Endothelial cell (in vitro differentiated cells): Measurements from ENCODE around the gene CRAMP1. TPM values are rescaled to one million over a fixed set of nuclear protein-coding genes. Genes with fewer than 3 reads are reported as not detected.

ENCODE experiments used
- DNase-seq: peaks from one replicate; pipeline ENCODE4 v3.0.0; 2021; ENCODE audit warnings: low spot score
- H3K27ac Mint-ChIP-seq: one replicate; pipeline ENCODE4 v1.8.0; 2021; ENCODE audit warnings: mixed read lengths, inconsistent platforms; ENCODE audit not compliant: unreplicated experiment
- H3K27me3 Mint-ChIP-seq: one replicate; pipeline ENCODE4 v1.8.0; 2021; ENCODE audit warnings: mild to moderate bottlenecking, moderate library complexity, mixed read lengths, inconsistent platforms; ENCODE audit not compliant: unreplicated experiment
- H3K36me3 Mint-ChIP-seq: one replicate; pipeline ENCODE4 v1.8.0; 2021; ENCODE audit warnings: mild to moderate bottlenecking, low read depth, mixed read lengths, inconsistent platforms; ENCODE audit not compliant: unreplicated experiment
- H3K4me1 Mint-ChIP-seq: one replicate; pipeline ENCODE4 v1.8.0; 2021; ENCODE audit warnings: mild to moderate bottlenecking, mixed read lengths, inconsistent platforms; ENCODE audit not compliant: unreplicated experiment
- H3K4me3 Mint-ChIP-seq: one replicate; pipeline ENCODE4 v1.8.0; 2021; ENCODE audit warnings: mild to moderate bottlenecking, mixed read lengths, inconsistent platforms; ENCODE audit not compliant: unreplicated experiment
- H3K9me3 Mint-ChIP-seq: one replicate; pipeline ENCODE4 v1.8.0; 2021; ENCODE audit warnings: mixed read lengths, inconsistent platforms; ENCODE audit not compliant: unreplicated experiment
- CTCF ChIP-seq: fragments of 200-600 bp; sonication (generic); IDR thresholded peaks from one replicate; pipeline ENCODE4 v1.5.0; 2021; ENCODE audit warnings: antibody characterized with exemption; ENCODE audit not compliant: unreplicated experiment
- long read RNA-seq: library from polyadenylated mRNA; unstranded; transcript quantifications from one replicate; pipeline ENCODE4 v2.0.0, GENCODE V29; 2020; ENCODE audit not compliant: unreplicated experiment
- total RNA-seq: library from RNA; stranded (reverse); fragmentation: NEBNext Ultra II Directional; extraction: Animal tissue kit (Norgen Biotek cat#: 25700); gene quantifications from one replicate; pipeline ENCODE4 v1.2.1, GENCODE V29; 2021; ENCODE audit not compliant: unreplicated experiment

The CRAMP1 gene
- total RNA-seq: 46.8 TPM
- long read RNA-seq, partial matches to known transcripts: 0 of 1 reads
- long read RNA-seq, other reads (novel, unspliced or antisense): 1 of 1 reads

GRCh38 chr16:1612320-1613111 is at the start of gene CRAMP1:
CRAMP1 (plus strand) TSS chr16:1612360; CDS start chr16:1614640, 2,280 bp downstream.
- Mint-ChIP-seq H3K4me3 (peak within 1 kb of the TSS; percentile 95), H3K4me1 (peaks cover 35% of the 10 kb centered on the region), H3K9me3 (no peaks in the 10 kb centered on the region), H3K27ac (peak within 1 kb of the TSS; percentile 81), H3K36me3 (peaks cover 22% of the 10 kb centered on the region), H3K27me3 (peaks cover 11% of the 10 kb centered on the region)
- TF ChIP-seq CTCF: no peak
- peak; percentile 41 for DNase-seq

GRCh38 chr16:1563786-1564185 is 48.4 kb upstream of the CRAMP1 start:
- peaks cover 15% of the 10 kb centered on the region for H3K27me3 Mint-ChIP-seq
- TF ChIP-seq CTCF: no peak
- H3K4me3 Mint-ChIP-seq: no peak overlapping the region

GRCh38 chr16:1564325-1564724 is 47.8 kb upstream of the CRAMP1 start:
- Mint-ChIP-seq H3K36me3 (peaks cover 27% of the 10 kb centered on the region), H3K27me3 (peaks cover 15% of the 10 kb centered on the region), H3K27ac (no peak overlapping the region), H3K9me3 (no peaks in the 10 kb centered on the region), H3K4me3 (no peak overlapping the region), H3K4me1 (peaks cover 24% of the 10 kb centered on the region)
- peak; percentile 34 for TF ChIP-seq CTCF
- DNase-seq: peak; percentile 54

More at GRCh38 chr16:1563786-1564185, 48.4 kb upstream of the CRAMP1 start:
- no peaks in the 10 kb centered on the region for H3K9me3 Mint-ChIP-seq
- H3K4me1 Mint-ChIP-seq: peaks cover 29% of the 10 kb centered on the region
- no peak overlapping the region for H3K27ac Mint-ChIP-seq
- peaks cover 27% of the 10 kb centered on the region for H3K36me3 Mint-ChIP-seq
- DNase-seq: no peak

GRCh38 chr16:1565083-1565805 is 46.9 kb upstream of the CRAMP1 start:
- Mint-ChIP-seq H3K27me3 (peaks cover 14% of the 10 kb centered on the region), H3K4me3 (peak overlapping the region; percentile 1), H3K4me1 (peaks cover 22% of the 10 kb centered on the region), H3K36me3 (peaks cover 23% of the 10 kb centered on the region), H3K9me3 (no peaks in the 10 kb centered on the region), H3K27ac (no peak overlapping the region)
- DNase-seq: no peak
- no peak for TF ChIP-seq CTCF
